Measurements from ENCODE around the gene NCR2.

Gene NCR2

DNA sequence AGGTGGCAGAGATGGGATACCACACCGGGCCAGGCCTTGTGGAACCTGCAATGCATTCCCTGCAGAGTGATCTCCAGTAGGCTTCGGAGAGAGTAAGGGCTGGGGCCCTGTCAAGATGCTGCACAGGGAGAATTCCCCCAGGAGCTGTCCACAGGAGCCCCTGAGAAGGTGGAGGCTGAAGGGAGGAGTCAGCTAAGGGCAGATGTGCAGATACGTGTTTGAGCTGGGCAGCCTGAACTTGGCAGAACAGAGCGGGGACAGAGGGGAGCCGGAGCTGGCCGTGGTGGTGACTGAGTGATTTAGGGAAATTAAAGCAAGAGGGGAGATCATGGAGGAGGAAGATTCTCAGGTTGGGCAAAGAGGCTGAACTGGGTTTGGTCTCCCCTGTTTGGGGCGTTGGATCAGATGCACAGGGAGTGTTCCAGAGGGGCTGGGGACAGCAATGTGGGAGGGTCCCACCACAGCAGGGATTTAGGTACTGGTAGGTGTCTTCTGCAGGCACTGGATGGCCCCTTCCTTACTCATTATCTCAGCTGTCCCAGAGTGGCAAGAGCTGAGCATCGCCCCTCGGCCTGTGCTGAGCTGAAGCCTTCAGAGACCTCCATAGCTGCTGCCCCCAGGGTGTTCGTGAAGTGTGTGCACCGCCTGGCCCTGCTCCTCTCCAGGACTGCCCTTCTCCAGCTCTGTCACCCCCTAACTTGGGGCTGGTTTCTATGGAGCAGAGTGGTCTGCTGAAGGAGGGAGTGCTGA is 3.8 kb upstream of the NCR2 start:
- TF ChIP-seq, protein P1, sequence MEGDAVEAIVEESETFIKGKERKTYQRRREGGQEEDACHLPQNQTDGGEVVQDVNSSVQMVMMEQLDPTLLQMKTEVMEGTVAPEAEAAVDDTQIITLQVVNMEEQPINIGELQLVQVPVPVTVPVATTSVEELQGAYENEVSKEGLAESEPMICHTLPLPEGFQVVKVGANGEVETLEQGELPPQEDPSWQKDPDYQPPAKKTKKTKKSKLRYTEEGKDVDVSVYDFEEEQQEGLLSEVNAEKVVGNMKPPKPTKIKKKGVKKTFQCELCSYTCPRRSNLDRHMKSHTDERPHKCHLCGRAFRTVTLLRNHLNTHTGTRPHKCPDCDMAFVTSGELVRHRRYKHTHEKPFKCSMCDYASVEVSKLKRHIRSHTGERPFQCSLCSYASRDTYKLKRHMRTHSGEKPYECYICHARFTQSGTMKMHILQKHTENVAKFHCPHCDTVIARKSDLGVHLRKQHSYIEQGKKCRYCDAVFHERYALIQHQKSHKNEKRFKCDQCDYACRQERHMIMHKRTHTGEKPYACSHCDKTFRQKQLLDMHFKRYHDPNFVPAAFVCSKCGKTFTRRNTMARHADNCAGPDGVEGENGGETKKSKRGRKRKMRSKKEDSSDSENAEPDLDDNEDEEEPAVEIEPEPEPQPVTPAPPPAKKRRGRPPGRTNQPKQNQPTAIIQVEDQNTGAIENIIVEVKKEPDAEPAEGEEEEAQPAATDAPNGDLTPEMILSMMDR (conservative IDR thresholded peaks at IDR 0.05; ENCODE audit: low read depth, low read length): no peak
- no peak overlapping the region for H3K4me3 ChIP-seq (ENCODE audit: low read length)
- DNase-seq (ENCODE audit: low read depth): no peak

DNA sequence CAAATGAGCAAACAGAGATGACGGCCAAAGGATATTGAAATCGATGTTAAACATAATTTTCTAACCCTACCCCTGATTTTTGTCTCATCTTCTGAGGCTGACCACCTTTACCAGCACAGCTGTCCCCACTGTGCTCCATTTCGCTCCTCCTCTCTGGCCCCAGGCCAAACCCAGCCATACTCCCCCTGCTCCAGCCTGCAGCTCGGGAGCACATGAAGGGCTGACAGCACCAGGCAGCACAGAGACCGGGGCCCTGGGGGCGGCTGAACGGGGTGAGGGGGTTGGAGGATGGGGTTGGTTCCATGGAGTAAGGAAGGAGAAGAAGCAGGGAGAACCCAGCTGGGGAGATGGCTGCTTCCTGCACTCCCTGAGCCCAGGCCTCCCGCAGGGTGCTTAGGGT is 3.2 kb upstream of the NCR2 start:
- H3K4me3 ChIP-seq (ENCODE audit: low read length): no peak overlapping the region
- TF ChIP-seq, protein P1 (conservative IDR thresholded peaks at IDR 0.05; ENCODE audit: low read depth, low read length): no peak
- DNase-seq (ENCODE audit: low read depth): no peak

DNA sequence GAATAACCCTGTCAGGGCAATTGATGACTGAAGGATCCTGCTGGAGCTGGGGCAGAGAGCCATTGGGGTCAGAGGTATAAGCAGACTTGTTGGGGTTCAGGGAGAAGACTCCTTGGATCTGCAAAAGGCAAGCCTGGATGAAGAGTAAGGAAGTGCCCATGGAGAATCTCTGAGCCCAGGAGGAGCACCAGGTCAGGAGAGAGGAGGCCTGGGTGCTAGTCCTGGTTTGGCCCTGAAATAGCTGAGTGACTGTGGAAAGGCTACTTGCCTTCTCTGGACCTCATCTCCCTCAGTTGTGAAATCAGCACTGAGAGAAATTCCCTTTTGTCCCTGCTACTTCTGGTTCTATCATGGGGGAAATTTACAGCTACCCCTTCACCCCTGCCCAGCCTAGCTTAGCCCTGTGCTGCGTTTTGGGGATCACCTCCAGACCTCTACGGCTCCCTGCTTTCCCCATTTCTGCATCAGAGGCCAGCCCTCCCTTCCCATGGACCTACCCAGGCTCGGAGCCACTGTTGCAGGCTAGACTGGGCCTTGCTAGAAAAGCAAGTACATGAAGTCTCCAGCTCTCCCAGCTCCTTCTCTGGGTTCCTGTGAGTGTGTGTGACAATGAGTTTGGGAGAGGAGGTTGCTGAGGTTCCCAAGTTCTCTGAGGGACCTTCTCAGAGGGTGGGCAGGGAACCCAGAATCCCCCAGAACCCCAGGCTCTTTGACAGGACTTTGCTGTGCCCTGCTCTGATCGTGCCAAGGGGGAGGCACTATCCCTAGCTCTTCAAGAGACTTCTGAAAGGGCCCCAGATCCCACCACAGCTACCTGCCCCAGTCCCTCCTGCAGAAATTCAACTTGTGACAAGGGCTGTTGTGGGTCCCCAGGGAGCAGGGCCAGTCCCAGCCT is 2.3 kb upstream of the NCR2 start:
- no peak overlapping the region for H3K4me3 ChIP-seq (ENCODE audit: low read length)
- DNase-seq (ENCODE audit: low read depth): no peak
- TF ChIP-seq, protein P1 (conservative IDR thresholded peaks at IDR 0.05; ENCODE audit: low read depth, low read length): no peak

DNA sequence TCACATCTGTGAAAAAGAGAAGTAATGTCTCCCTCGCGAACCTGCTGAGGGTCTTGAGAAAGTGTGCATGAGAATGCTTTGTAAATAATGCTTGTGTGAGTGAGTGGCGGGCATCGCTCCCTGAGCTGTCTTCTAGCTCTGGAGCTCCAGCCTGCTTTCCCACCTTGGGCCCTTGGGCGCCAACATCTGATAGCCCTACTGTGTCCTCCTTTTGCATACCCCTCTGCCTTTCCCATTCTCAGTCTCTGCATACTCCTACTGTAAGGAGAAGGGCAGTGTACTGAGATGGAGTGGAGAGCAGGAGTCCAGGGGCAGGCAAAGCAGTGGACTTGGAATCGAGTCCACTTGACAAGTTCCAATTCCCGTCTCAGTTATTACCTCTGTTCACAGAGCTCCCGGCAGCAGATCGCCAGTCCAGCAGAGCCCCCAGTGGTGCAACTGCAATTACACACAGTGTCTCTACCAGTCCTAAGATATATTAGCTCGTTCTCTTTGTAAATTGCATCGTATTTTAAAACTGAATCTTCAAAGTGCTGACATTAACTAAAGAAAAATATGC is 847 bp upstream of the NCR2 start:
- DNase-seq (ENCODE audit: low read depth): no peak
- H3K4me3 ChIP-seq (ENCODE audit: low read length): no peak overlapping the region
- TF ChIP-seq, protein P1 (conservative IDR thresholded peaks at IDR 0.05; ENCODE audit: low read depth, low read length): peak; percentile 25

DNA sequence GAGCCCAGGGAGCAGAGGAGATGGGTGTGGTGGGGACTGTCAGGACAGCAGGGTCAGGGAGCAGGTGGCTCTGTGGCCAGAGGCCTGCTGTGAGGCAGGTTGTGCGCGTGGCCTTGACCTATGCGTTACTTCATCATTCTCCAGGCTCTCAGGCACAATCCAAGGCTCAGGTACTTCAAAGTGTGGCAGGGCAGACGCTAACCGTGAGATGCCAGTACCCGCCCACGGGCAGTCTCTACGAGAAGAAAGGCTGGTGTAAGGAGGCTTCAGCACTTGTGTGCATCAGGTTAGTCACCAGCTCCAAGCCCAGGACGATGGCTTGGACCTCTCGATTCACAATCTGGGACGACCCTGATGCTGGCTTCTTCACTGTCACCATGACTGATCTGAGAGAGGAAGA is 535 bp downstream of the NCR2 start:
- TF ChIP-seq, protein P1 (conservative IDR thresholded peaks at IDR 0.05; ENCODE audit: low read depth, low read length): no peak
- no peak for DNase-seq (ENCODE audit: low read depth)
- no peak overlapping the region for H3K4me3 ChIP-seq (ENCODE audit: low read length)

DNA sequence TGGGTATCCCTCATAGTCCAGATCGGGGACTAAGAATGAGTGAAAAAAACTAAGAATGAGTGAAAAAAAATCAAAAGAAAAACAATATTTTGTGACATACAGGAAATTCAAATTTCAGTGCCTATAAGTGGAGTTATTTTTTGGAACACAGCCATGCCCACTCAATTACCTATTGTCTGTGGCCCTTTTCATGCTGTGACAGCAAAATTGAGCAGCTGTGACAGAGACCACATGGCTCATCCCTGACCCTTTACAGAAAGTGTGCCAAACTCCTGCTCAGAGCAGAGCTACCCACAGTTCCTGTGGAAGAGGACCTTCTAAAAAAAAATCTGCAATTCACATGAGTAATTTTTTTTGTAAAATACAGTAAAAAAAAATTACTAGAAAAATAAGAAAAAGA is 1.4 kb downstream of the NCR2 start:
- no peak for DNase-seq (ENCODE audit: low read depth)
- no peak overlapping the region for H3K4me3 ChIP-seq (ENCODE audit: low read length)
- TF ChIP-seq, protein P1 (conservative IDR thresholded peaks at IDR 0.05; ENCODE audit: low read depth, low read length): no peak
